NCI-H146 treated with DMSO at 0.1 percent for 48 hours (cell line): Measurements from ENCODE around the gene DUOXA2.

Source experiments
- DNase-seq: peaks from one replicate; lab custom pipeline; 2025; ENCODE audit not compliant: unreplicated experiment; lab: John Stamatoyannopoulos, UW

DUOXA2 gene

GRCh38 chr15:45116482-45117307 lies 2.6 kb downstream of the DUOXA2 start:
- DNase-seq: peak; percentile 13

GRCh38 chr15:45117308-45118130 lies 3.4 kb downstream of the DUOXA2 start:
- DNase-seq: no peak

- DNase-seq: peak; percentile 81
These were observed 4.0 kb downstream of the DUOXA2 start for GRCh38 chr15:45118131-45118588.

DNA sequence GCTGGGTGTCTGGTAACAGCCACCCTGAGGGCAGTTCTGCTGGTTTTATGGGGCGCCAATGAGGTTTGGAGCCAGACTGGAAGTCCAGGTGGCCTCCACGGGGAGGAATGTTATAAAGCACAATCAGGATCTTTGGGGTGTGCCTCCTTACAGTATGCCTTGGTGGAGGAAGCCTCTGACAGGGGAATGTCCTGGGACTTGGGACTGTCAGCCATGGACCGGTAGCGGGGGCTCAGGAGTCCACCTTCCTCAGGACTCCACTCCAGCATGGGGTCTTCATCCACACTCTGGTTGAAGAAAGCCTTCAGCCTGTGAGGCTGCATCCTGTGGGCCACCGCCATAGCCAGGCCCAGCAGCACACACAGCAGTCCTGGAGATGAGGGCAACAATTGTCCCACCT lies 4.9 kb downstream of the DUOXA2 start:
- no peak for DNase-seq

DNA sequence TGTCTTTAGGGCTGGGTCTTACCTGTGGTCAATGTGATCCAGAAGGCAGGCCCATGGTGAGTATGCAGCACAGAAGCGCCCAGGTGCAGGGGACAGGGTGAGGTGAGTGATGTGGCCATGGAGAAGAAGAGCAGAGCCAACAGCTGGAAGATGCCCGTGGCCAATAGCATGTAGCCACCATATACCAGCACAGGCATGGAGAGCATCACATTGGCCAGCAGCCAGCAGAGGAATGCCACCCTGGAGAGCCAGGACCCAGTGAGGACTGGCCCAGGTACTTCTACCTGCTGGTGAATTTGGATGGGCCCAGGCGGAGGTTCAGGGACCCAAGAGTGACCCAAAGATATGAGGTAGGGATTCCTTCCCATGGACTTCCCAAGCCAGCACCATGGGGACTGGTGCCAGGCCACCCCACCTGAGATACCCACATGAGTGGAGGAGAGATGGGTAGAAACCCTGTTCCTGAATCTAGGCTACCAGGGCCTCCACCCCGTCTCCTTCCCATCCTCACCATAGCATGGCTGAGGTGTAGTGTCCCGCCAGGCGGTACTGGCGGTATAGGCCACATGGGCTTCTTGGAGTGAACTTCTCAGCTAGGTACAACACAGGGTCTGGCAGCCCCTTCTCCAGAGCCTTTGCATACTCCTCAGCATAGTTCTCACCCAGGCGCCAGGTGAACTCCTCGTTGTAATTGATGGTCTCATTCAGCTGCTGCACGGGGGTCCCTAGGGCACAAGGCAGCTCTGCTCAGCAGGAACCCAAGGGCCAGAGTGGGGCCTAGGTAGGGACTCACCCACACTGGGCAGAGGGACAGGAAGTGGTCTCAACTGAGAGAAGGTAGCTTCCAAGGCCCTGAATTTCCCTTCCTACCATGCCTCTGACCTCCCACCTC lies 6.2 kb downstream of the DUOXA2 start:
- no peak for DNase-seq

DNA sequence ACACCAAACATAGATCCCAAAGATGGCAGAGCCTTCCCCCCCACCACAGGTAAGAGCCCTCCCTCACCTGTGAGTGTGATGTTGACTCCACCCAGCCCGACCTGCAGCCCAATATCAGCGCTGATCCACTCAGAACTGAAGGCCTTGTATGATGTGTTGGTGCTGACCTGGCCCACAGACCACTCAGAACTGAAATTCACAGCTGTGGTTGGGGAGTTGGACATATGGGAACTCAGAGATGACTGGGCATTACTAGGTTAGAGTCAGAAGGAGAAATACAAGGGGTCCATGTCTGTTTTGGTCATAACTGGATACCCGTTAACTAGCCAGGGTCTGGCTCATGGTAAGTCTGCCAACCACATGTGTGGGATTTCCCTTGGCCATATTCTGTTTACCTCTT lies 6.9 kb downstream of the DUOXA2 start:
- no peak for DNase-seq

- no peak for DNase-seq
These were observed 7.7 kb downstream of the DUOXA2 start for GRCh38 chr15:45121706-45122417.

DNA sequence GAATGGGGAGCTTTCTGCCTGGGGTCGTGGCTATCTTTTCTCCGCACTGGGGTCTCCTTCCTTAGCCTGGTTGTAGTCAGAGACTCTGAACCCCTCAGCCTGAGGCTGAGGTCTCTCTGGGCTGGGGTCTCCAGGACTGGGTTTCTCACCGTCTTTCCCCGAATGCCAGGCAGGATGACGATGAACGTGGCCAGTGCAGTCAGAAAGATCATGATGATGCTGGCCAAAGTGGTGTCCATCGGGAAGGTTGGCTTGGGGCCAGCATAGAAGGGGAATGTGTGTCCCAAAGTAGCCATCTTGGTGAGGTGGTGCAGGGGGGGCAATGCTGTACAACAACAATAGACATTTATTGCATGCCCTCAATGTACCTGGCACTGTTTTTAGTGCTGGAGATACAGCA lies 8.6 kb downstream of the DUOXA2 start:
- DNase-seq: no peak

GRCh38 chr15:45123397-45123796 lies 9.3 kb downstream of the DUOXA2 start:
- DNase-seq: no peak

DNA sequence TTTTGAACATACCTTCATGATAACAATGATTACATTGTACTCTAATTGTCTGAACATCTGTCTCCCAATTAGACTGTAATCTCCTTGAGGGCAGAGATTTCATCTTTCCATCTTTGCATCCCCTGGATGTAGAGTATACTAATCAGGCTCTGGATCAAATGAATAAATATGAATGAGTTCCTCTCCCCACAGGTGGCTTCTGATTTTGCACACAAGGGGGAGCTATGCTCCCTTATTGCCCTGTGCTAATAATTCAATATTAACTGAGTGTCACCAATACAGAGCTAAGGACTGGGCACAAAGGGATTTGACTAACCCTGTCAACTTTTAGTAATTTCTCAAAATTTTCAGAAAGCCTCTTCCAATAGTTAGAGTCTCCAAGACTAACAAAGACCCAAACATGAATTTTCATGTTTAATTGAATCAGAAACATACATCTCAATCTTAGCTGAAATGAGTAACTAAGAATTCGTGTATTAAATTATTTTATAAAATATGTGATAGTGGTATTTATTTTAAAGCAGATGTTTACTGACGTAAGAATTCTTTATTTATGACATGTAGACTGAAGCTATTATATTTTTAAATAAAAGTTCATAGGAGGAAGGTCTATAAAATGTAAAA lies 12.5 kb downstream of the DUOXA2 start:
- DNase-seq: peak; percentile 4

GRCh38 chr15:45128971-45129639 lies 15.0 kb downstream of the DUOXA2 start:
- DNase-seq: no peak

- no peak for DNase-seq
These were observed 15.6 kb downstream of the DUOXA2 start, which contains the start of the genes DUOX1 and DUOXA1 for GRCh38 chr15:45129651-45130129. Gene DUOX1, plus strand, starts transcription at chr15:45129994. Its CDS starts 1,973 bp downstream, at chr15:45131967. Gene DUOXA1, minus strand, starts transcription at chr15:45129879. Its CDS starts 6,865 bp downstream, at chr15:45123014.

DNA sequence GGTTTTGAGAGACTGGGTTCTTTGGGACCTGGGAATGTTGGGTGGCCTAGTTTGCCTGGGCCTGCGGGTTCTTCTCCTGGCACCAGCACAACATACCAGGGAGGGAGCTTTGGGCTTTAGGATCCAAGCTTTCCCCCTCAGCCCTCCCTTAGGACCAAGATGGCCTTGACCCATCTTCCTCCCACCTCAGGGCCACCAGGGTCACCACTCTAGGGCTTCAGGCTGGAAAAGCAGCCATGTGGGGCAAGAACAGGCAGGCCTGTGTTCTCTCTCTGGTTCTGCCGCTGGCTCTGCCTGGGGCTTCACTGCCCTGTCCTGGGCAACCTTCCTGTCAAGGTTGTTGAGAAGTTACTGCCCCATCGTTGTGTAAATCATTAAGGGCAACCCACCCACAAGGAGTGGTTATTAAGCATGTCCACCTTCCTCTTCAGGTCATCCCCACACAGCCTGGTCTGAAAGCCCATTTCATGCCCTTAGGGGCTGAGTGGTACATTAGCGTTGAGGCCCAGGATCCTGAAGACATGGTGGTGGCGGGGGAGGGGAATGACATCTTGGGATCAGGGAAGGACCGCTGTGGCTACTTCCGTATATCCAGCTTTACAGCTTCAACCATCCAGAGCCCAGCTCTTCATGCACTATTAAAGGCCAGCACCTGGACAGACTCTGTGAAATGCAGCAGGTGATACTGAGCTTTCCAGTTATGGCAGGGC lies 16.3 kb downstream of the DUOXA2 start:
- no peak for DNase-seq

- DNase-seq: no peak
These were observed 17.4 kb downstream of the DUOXA2 start for GRCh38 chr15:45131510-45131909.

GRCh38 chr15:45132844-45133560 lies 18.9 kb downstream of the DUOXA2 start:
- DNase-seq: no peak

- DNase-seq: no peak
These were observed 19.4 kb downstream of the DUOXA2 start for GRCh38 chr15:45133561-45133920.

DNA sequence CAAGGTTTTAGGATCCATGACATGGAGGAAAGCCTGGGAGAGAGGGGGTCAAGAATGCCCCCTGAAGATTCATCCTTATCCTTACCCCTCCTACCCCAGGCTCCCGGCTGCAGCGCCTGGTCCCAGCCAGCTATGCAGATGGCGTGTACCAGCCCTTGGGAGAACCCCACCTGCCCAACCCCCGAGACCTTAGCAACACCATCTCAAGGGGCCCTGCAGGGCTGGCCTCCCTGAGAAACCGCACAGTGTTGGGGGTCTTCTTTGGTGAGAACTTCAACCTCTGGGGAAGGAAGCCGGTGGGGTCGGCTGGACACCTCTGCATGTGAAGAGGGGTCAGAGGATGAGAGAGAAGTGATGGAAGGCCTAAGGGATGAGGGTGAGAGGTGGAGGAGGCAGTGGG lies 19.9 kb downstream of the DUOXA2 start:
- no peak for DNase-seq
